Type B pancreatic cell (in vitro differentiated cells): ENCODE measurements around the gene SPC24. TPM values are rescaled to one million over a fixed set of nuclear protein-coding genes. Genes with fewer than 3 reads are reported as not detected.

ENCODE experiments used
- DNase-seq: peaks from one replicate; pipeline ENCODE4 v3.0.0; 2021; ENCODE audit warnings: mixed read lengths; ENCODE audit not compliant: unreplicated experiment; ENCODE audit errors: extremely low spot score
- H3K27ac Mint-ChIP-seq: 2 replicates; pipeline ENCODE4 v1.8.0; 2021; ENCODE audit warnings: mild to moderate bottlenecking, mixed read lengths
- H3K27me3 Mint-ChIP-seq: 2 replicates; pipeline ENCODE4 v1.8.0; 2021; ENCODE audit warnings: mixed read lengths
- H3K36me3 Mint-ChIP-seq: 2 replicates; pipeline ENCODE4 v1.8.0; 2021; ENCODE audit warnings: mixed read lengths
- H3K4me1 Mint-ChIP-seq: one replicate; pipeline ENCODE4 v1.8.0; 2021; ENCODE audit warnings: mixed read lengths; ENCODE audit not compliant: unreplicated experiment
- H3K4me3 Mint-ChIP-seq: 2 replicates; pipeline ENCODE4 v1.8.0; 2021; ENCODE audit warnings: mild to moderate bottlenecking, mixed read lengths
- H3K9me3 Mint-ChIP-seq: 2 replicates; pipeline ENCODE4 v1.8.0; 2021; ENCODE audit warnings: mixed read lengths
- CTCF ChIP-seq: fragments of 200-600 bp; sonication (generic); conservative IDR thresholded peaks from 2 replicates; pipeline ENCODE4 v1.5.0; 2021; ENCODE audit warnings: antibody characterized with exemption, mild to moderate bottlenecking
- microRNA-seq: library from miRNA; unstranded; fragments of <30 nt; microRNA quantifications from one replicate; pipeline ENCODE4, GENCODE V29; 2020
- total RNA-seq: library from RNA; stranded (reverse); gene quantifications from 2 replicates; pipeline ENCODE4 v1.2.1, GENCODE V29; 2021; ENCODE audit warnings: low replicate concordance

SPC24 gene
- total RNA-seq, 1 donor from 2014 or later, result 43.2 TPM

- H3K9me3 Mint-ChIP-seq, result no peaks in the 10 kb centered on the region
- peaks cover 17% of the 10 kb centered on the region for H3K4me1 Mint-ChIP-seq
- TF ChIP-seq CTCF, result no peak
- no peaks in the 10 kb centered on the region for H3K27me3 Mint-ChIP-seq
- peak overlapping the region; percentile 98 for H3K27ac Mint-ChIP-seq
- DNase-seq, result no peak
- peaks cover 29% of the 10 kb centered on the region for H3K36me3 Mint-ChIP-seq
- H3K4me3 Mint-ChIP-seq, result peak overlapping the region; percentile 31
Measured at GRCh38 chr19:11096210-11096841, 59.3 kb downstream of the SPC24 start.

Small RNA genes within 50 kb of the gene (microRNA-seq; reads per million reads assigned to microRNA genes)
- 2.2 reads per million for gene MIR6886

Other genes with a start within 250 kb of the SPC24 start
- 58.5 and 124 TPM in 2 replicates for gene YIPF2, start 227.1 kb downstream of the SPC24 start, total RNA-seq
- gene TIMM29, start 227.0 kb downstream of the SPC24 start, total RNA-seq, result 31.8 and 33.7 TPM in 2 replicates
- gene SMARCA4, start 194.8 kb downstream of the SPC24 start, total RNA-seq, result 182 and 244 TPM in 2 replicates
- gene LDLR, start 66.3 kb downstream of the SPC24 start, total RNA-seq, result 67.4 and 103 TPM in 2 replicates
- 17.6 and 55.3 TPM in 2 replicates for gene KANK2, start 41.8 kb upstream of the SPC24 start, total RNA-seq
- gene ANGPTL8, start 83.8 kb upstream of the SPC24 start, total RNA-seq, result not detected in 2 replicates
- 43.6 and 58.9 TPM in 2 replicates for gene DOCK6, start 106.7 kb upstream of the SPC24 start, total RNA-seq
- gene TSPAN16, start 140.4 kb upstream of the SPC24 start, total RNA-seq, result not detected in 2 replicates
- 45.3 and 77.5 TPM in 2 replicates for gene RAB3D, start 183.9 kb upstream of the SPC24 start, total RNA-seq
- gene TMEM205, start 190.5 kb upstream of the SPC24 start, total RNA-seq, result 58.6 and 68.3 TPM in 2 replicates
- gene CCDC159, start 190.7 kb upstream of the SPC24 start, total RNA-seq, result 9.6 and 12.1 TPM in 2 replicates
- 11.1 and 15.9 TPM in 2 replicates for gene PLPPR2, start 199.7 kb upstream of the SPC24 start, total RNA-seq
- gene SWSAP1, start 218.9 kb upstream of the SPC24 start, total RNA-seq, result 2.7 and 4.3 TPM in 2 replicates
- 9.2 and 11.4 TPM in 2 replicates for gene EPOR, start 228.5 kb upstream of the SPC24 start, total RNA-seq